Neuronal stem cell (in vitro differentiated cells): ENCODE results near the gene ST3GAL4.

Source experiments
- DNase-seq: peaks from one replicate; pipeline ENCODE4 v3.0.0-alpha.2; 2013; ENCODE audit warnings: low spot score
- H2AFZ ChIP-seq: one replicate; pipeline ENCODE4 v1.6.1; 2013; ENCODE audit warnings: mild to moderate bottlenecking, low read length, inconsistent platforms
- H2AK5ac ChIP-seq: 2 replicates; pipeline ENCODE4 v1.6.1; 2013; ENCODE audit warnings: low read depth, mild to moderate bottlenecking, inconsistent platforms, low read length, moderate library complexity, mixed read lengths
- H2BK120ac ChIP-seq: 2 replicates; pipeline ENCODE4 v1.6.1; 2013; ENCODE audit warnings: low read depth, mild to moderate bottlenecking, inconsistent platforms, low read length, moderate library complexity, mixed read lengths
- H2BK12ac ChIP-seq: one replicate; pipeline ENCODE4 v1.6.1; 2013; ENCODE audit warnings: low read length, inconsistent platforms
- H2BK15ac ChIP-seq: 2 replicates; pipeline ENCODE4 v1.6.1; 2013; ENCODE audit warnings: mild to moderate bottlenecking, low read length, inconsistent platforms, mixed read lengths
- H2BK5ac ChIP-seq: one replicate; pipeline ENCODE4 v1.6.1; 2013; ENCODE audit warnings: inconsistent platforms, mild to moderate bottlenecking, low read length, moderate library complexity
- H3K14ac ChIP-seq: one replicate; pipeline ENCODE4 v1.6.1; 2013; ENCODE audit warnings: low read length, inconsistent platforms
- H3K18ac ChIP-seq: 2 replicates; pipeline ENCODE4 v1.6.1; 2013; ENCODE audit warnings: low read length, inconsistent platforms
- H3K23ac ChIP-seq: 2 replicates; pipeline ENCODE4 v1.6.1; 2013; ENCODE audit warnings: low read depth, mild to moderate bottlenecking, mixed read lengths, low read length, inconsistent platforms; ENCODE audit not compliant: poor library complexity
- H3K27ac ChIP-seq: replicated peaks from 3 replicates; pipeline ENCODE4 v1.5.1; 2013; ENCODE audit warnings: low read length, inconsistent platforms
- H3K27me3 ChIP-seq, 3 experiments: 2 replicates each; pipeline ENCODE4 v1.6.1; 2013; ENCODE audit warnings: low read length in 3 of 3, mild to moderate bottlenecking in 2 of 3, inconsistent platforms in 1 of 3, low read depth in 1 of 3, mixed read lengths in 1 of 3, moderate library complexity in 1 of 3; ENCODE audit not compliant: control insufficient read depth in 3 of 3, insufficient read depth in 3 of 3
- H3K36me3 ChIP-seq, 2 donors: replicated peaks in 1 of 2; 2 replicates each; pipeline ENCODE4 v1.6.1; 2013; ENCODE audit warnings: low read length in 2 of 2; ENCODE audit not compliant: control insufficient read depth in 2 of 2, insufficient read depth in 2 of 2
- H3K4ac ChIP-seq: 2 replicates; pipeline ENCODE4 v1.6.1; 2013; ENCODE audit warnings: inconsistent platforms, mild to moderate bottlenecking, low read length, moderate library complexity
- H3K4me1 ChIP-seq, 2 donors: 1 replicate in 1 of 2; 2 replicates in 1 of 2; pipeline ENCODE4 v1.6.1; 2013; ENCODE audit warnings: low read length in 2 of 2, low read depth in 1 of 2; ENCODE audit not compliant: control insufficient read depth in 2 of 2, insufficient read depth in 1 of 2
- H3K4me2 ChIP-seq: one replicate; pipeline ENCODE4 v1.6.1; 2013; ENCODE audit warnings: mild to moderate bottlenecking, low read length, inconsistent platforms; ENCODE audit not compliant: insufficient read depth, poor library complexity, severe bottlenecking
- H3K4me3 ChIP-seq, 2 donors: 2 replicates each; pipeline ENCODE4 v1.5.1; 2013; ENCODE audit warnings: low read length in 2 of 2, mild to moderate bottlenecking in 2 of 2, inconsistent platforms in 1 of 2, moderate library complexity in 1 of 2
- H3K79me1 ChIP-seq: one replicate; pipeline ENCODE4 v1.6.1; 2013; ENCODE audit warnings: low read depth, mild to moderate bottlenecking, inconsistent platforms, low read length, moderate library complexity
- H3K9ac ChIP-seq: one replicate; pipeline ENCODE4 v1.6.1; 2013; ENCODE audit warnings: mild to moderate bottlenecking, low read depth, low read length, inconsistent platforms; ENCODE audit not compliant: poor library complexity
- H3K9me3 ChIP-seq, 2 donors: replicated peaks in 1 of 2; 2 replicates each; pipeline versions ENCODE3 to v1.6.1; 2013; ENCODE audit warnings: low read length in 2 of 2, mild to moderate bottlenecking in 2 of 2, inconsistent platforms in 1 of 2, low read depth in 1 of 2, mixed read lengths in 1 of 2, moderate library complexity in 1 of 2; ENCODE audit not compliant: control insufficient read depth in 2 of 2, insufficient read depth in 1 of 2
- H4K8ac ChIP-seq: one replicate; pipeline ENCODE4 v1.6.1; 2013; ENCODE audit warnings: low read depth, mild to moderate bottlenecking, inconsistent platforms, low read length, moderate library complexity
- H4K91ac ChIP-seq: one replicate; pipeline ENCODE4 v1.6.1; 2013; ENCODE audit warnings: low read length, low read depth, mild to moderate bottlenecking, inconsistent platforms; ENCODE audit not compliant: poor library complexity
- WGBS, 2 donors: extraction: QIAGEN DNeasy Blood & Tissue Kit; methylation state at CpG; one replicate each; pipeline ENCODE4 v1.1.7; 2013; ENCODE audit warnings: missing lambda C conversion rate in 2 of 2, mixed read lengths in 1 of 2; ENCODE audit not compliant: insufficient read length in 2 of 2, insufficient replicate concordance in 1 of 2; ENCODE audit errors: extremely low coverage in 2 of 2; 5-methylcytosine and 5-hydroxymethylcytosine counted together

The ST3GAL4 gene

DNA sequence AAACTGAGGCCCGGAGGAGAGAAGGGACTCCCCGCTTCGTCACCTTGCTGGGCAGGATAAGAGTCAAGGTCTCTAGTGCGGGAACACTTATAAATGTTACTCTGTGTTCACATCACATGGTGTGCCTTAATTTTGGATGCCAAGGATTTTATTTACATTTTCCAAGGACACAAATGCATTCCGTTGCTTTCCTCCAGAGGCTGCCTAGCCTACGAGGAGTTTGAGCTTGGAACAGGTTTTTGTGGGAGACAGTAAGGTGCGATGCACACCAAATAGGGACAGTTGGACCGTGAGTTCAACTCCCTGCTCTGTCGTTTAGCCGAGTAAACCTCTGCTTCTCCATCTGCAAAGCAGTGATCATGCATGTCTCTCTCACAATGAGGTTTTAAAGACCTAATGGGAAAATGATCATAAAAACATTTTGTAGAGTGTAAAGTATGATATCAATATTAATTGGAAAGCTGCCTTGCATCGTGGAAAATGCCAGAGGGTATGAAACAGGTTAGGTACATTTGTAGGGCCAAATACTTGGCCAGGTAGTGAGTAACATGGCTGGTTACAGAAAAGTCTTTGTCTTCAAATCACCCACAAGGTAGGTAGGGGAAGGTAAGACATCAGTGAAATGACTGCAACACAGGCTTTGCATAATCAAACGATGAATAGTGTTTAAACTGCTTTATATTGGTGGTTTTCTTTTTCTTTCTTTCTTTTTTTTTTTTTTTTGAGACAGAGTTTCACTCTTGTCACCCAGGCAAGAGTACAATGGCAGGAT, 61.8 kb downstream of the ST3GAL4 start:
- Histone ChIP-seq H2BK12ac (no peak overlapping the region), H3K27ac (no peak overlapping the region), H3K4me2 (no peak overlapping the region)

DNA sequence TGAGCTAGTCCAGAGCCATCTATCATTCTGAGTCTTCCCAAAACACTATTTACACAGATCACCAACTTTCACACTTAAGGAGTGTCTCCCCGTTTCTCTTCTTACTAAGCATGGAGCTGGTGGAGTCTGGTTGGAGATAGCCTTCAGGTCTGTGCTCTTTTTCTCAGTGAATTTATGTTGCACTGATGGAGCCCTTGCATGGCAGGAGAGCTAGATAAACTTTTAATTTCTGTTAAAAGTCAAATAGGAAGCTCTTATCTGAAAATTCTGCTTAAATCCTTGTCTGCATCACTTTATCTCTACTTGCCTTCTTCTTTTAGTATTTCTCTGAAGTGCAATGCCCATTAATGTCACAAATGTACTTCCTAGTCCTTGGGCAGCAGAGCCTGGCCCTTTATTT, 63.4 kb downstream of the ST3GAL4 start:
- Histone ChIP-seq H2BK15ac (no peak overlapping the region), H3K4me3 (no peak overlapping the region), H3K4me1 (peaks cover 0 to 2% of the 10 kb centered on the region in 2 donors), H3K36me3 (peaks cover 0 to 2% of the 10 kb centered on the region in 2 donors), H3K27me3 (no peaks in the 10 kb centered on the region), H3K14ac (no peak overlapping the region), H3K23ac (no peak overlapping the region), H2AK5ac (no peak overlapping the region), H3K4ac (no peak overlapping the region), H2BK12ac (no peak overlapping the region), H3K4me2 (no peak overlapping the region), H2AFZ (no peak overlapping the region), H4K8ac (no peak overlapping the region), H2BK120ac (no peak overlapping the region), H3K79me1 (no peaks in the 10 kb centered on the region), H3K18ac (no peak overlapping the region), H4K91ac (no peak overlapping the region), H3K9ac (no peak overlapping the region), H3K27ac (no peak overlapping the region), H2BK5ac (no peak overlapping the region), H3K9me3 (no peaks in the 10 kb centered on the region)
- WGBS, 2 donors = no CpG with 5 or more reads among the region's 1 CpG
- no peak for DNase-seq

More for the DNA sequence above, 61.8 kb downstream of the ST3GAL4 start:
- no peak overlapping the region for H2BK120ac ChIP-seq
- H3K36me3 ChIP-seq = peaks cover 3 to 14% of the 10 kb centered on the region in 2 donors
- H3K9ac ChIP-seq = no peak overlapping the region
- H3K79me1 ChIP-seq = no peaks in the 10 kb centered on the region
- no peak overlapping the region for H3K23ac ChIP-seq
- no peak overlapping the region for H4K8ac ChIP-seq
- no peak overlapping the region for H4K91ac ChIP-seq
- peaks cover 0 to 2% of the 10 kb centered on the region in 2 donors for H3K4me1 ChIP-seq
- no peak overlapping the region for H2BK5ac ChIP-seq
- H3K14ac ChIP-seq = no peak overlapping the region
- H2AFZ ChIP-seq = no peak overlapping the region
- no peak for DNase-seq
- no peak overlapping the region for H3K4me3 ChIP-seq
- no peaks in the 10 kb centered on the region for H3K27me3 ChIP-seq
- H3K4ac ChIP-seq = no peak overlapping the region
- no peak overlapping the region for H2AK5ac ChIP-seq
- H3K18ac ChIP-seq = peak overlapping the region; percentile 41
- H3K9me3 ChIP-seq = no peaks in the 10 kb centered on the region
- H2BK15ac ChIP-seq = no peak overlapping the region
- no CpG with 5 or more reads among the region's 12 CpGs for WGBS, 2 donors

DNA sequence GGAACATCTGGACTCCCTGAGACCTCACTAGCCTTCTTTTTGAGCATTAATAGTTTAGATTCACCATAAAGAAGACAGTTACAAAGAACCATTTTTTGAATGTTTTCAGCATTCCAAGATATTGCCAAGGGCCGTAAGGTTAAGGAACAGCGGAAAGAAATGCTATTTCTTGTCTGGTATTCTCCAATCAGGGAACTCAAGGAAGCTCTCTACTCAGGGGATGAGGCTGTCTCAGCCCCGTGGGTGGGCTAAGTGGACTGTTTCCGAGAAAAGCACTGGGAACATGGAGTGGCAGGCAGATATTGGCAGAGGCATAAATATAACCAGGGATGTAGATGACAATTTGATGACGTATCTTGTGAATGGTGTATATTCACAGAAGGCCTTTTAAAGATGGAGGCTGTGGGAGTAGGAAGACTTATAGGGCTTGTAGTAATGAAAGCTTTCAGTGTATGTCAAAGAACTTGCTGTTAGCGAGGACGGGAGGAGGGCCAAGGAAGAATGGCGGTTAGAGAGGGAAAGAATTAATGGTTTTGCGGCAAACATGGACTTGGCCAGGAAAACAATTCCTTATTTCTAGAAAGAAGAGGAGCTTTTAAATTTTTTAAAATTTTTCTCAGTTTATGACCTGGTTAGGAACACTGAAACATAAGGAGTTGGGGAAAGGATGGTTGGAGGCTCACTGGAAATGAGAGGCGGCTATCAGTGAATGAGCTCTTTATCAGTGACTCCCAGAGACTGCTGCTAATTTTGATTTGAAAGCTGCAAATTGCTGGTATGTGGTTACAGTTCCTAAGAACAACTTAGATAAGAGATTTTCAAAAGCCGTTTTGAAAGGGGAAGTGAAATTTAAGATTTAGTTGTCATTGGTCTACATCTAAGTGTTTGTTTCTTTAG, 64.6 kb downstream of the ST3GAL4 start:
- Histone ChIP-seq H4K8ac (no peak overlapping the region), H3K23ac (no peak overlapping the region), H3K27me3 (no peaks in the 10 kb centered on the region), H4K91ac (no peak overlapping the region), H3K79me1 (no peaks in the 10 kb centered on the region), H2BK5ac (no peak overlapping the region), H2AFZ (no peak overlapping the region), H3K18ac (no peak overlapping the region), H3K4me1 (peaks cover 0 to 5% of the 10 kb centered on the region in 2 donors), H3K36me3 (peaks cover 0 to 2% of the 10 kb centered on the region in 2 donors), H3K9me3 (no peaks in the 10 kb centered on the region), H3K4me2 (no peak overlapping the region), H3K4ac (no peak overlapping the region), H3K14ac (no peak overlapping the region), H3K4me3 (no peak overlapping the region), H3K9ac (no peak overlapping the region), H2AK5ac (no peak overlapping the region), H2BK15ac (no peak overlapping the region), H2BK12ac (no peak overlapping the region), H2BK120ac (no peak overlapping the region), H3K27ac (no peak overlapping the region)
- no peak for DNase-seq
- WGBS, 2 donors = no CpG with 5 or more reads among the region's 11 CpGs

DNA sequence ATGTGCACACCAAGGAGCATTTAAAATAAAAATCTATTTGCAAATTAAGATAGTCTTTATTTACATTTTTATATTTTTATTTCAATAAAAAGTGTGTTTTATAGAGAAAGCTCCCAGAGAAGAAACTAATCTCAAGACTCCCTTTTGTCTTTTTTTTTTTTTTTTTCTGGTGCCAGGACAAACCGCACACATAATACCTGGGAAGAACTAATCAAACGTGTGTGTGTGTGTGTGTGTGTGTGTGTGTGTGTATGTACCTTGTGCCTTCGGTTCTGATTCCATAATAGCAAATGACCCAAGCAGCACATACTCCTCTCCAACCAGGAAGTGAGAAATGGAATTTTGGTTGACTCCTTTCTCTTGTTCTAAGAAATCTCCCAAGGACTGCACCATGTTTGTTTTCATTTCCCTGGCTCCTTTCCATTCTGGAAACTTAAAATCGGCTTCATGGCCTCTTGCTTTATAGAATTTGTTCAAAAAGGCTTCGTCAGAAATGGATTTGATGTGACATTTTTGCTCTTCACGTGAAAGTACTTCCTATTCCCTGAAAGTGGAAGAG, 65.3 kb downstream of the ST3GAL4 start:
- Histone ChIP-seq H3K4me2 (no peak overlapping the region), H3K9ac (no peak overlapping the region), H4K91ac (no peak overlapping the region), H3K14ac (no peak overlapping the region), H2BK15ac (no peak overlapping the region), H2AFZ (no peak overlapping the region), H3K36me3 (peaks cover 0 to under 1% of the 10 kb centered on the region in 2 donors), H3K79me1 (no peaks in the 10 kb centered on the region), H3K4me3 (no peak overlapping the region), H3K27ac (no peak overlapping the region), H3K18ac (no peak overlapping the region), H3K4ac (no peak overlapping the region), H3K9me3 (no peaks in the 10 kb centered on the region), H2AK5ac (no peak overlapping the region), H2BK120ac (no peak overlapping the region), H3K27me3 (no peaks in the 10 kb centered on the region), H4K8ac (no peak overlapping the region), H2BK12ac (no peak overlapping the region), H2BK5ac (no peak overlapping the region), H3K23ac (no peak overlapping the region), H3K4me1 (peaks cover 0 to 5% of the 10 kb centered on the region in 2 donors)
- DNase-seq = no peak
- no CpG with 5 or more reads among the region's 6 CpGs for WGBS, 2 donors
